ENCODE measurements around the gene ZNF69. TPM values are rescaled to one million over a fixed set of nuclear protein-coding genes. Genes with fewer than 3 reads are reported as not detected.

Gene ZNF69
- total RNA-seq, 1 experiment from 2014 or later = not detected

Other genes starting within 250 kb of the ZNF69 start
- 6.9 and 17.8 TPM in 2 replicates for gene ZNF823, start 148.8 kb upstream of the ZNF69 start, total RNA-seq (2014; rRNA removed; shearing (Covaris generic))
- gene ZNF441, start 120.8 kb upstream of the ZNF69 start, total RNA-seq (2014; rRNA removed; shearing (Covaris generic)) = 6.2 and 6.9 TPM in 2 replicates
- not detected in 2 replicates for gene ZNF491, start 89.3 kb upstream of the ZNF69 start, total RNA-seq (2014; rRNA removed; shearing (Covaris generic))
- 8.6 and 13.4 TPM in 2 replicates for gene ZNF440, start 73.5 kb upstream of the ZNF69 start, total RNA-seq (2014; rRNA removed; shearing (Covaris generic))
- 0.14 TPM in 1 of 2 replicates, not detected in the other for gene ZNF439, start 39.1 kb upstream of the ZNF69 start, total RNA-seq (2014; rRNA removed; shearing (Covaris generic))
- gene ZNF700, start 37.3 kb downstream of the ZNF69 start, total RNA-seq (2014; rRNA removed; shearing (Covaris generic)) = 14.7 and 17.6 TPM in 2 replicates
- gene ZNF763, start 77.3 kb downstream of the ZNF69 start, total RNA-seq (2014; rRNA removed; shearing (Covaris generic)) = 1.1 TPM in 1 of 2 replicates, not detected in the other
- gene ZNF433, start 147.9 kb downstream of the ZNF69 start, total RNA-seq (2014; rRNA removed; shearing (Covaris generic)) = 7.2 and 11.3 TPM in 2 replicates
- gene ZNF878, start 165.2 kb downstream of the ZNF69 start, total RNA-seq (2014; rRNA removed; shearing (Covaris generic)) = 0.38 TPM in 1 of 2 replicates, not detected in the other
- 0.12 TPM in 1 of 2 replicates, not detected in the other for gene ZNF844, start 176.9 kb downstream of the ZNF69 start, total RNA-seq (2014; rRNA removed; shearing (Covaris generic))